Esophagus (tissue), 2 donors: ENCODE results near the gene CHIT1. TPM values are rescaled to one million over a fixed set of nuclear protein-coding genes. Genes with fewer than 3 reads are reported as not detected.

ENCODE experiments used
- H3K27ac ChIP-seq, 2 donors: one replicate each; pipeline ENCODE4 v1.5.1; 2013; ENCODE audit warnings: low read depth in 2 of 2, mild to moderate bottlenecking in 2 of 2, inconsistent platforms in 1 of 2, low read length in 1 of 2, moderate library complexity in 1 of 2
- H3K27me3 ChIP-seq, 2 donors: one replicate each; pipeline ENCODE4 v1.6.1; 2013; ENCODE audit warnings: low read length in 2 of 2, control low read depth in 1 of 2, mild to moderate bottlenecking in 1 of 2; ENCODE audit not compliant: insufficient read depth in 2 of 2, control insufficient read depth in 1 of 2
- H3K36me3 ChIP-seq, 2 donors: one replicate each; pipeline ENCODE4 v1.6.1; 2013; ENCODE audit warnings: low read length in 1 of 2; ENCODE audit not compliant: control insufficient read depth in 2 of 2, insufficient read depth in 2 of 2
- H3K4me1 ChIP-seq, 2 donors: one replicate each; pipeline ENCODE4 v1.6.1; 2013; ENCODE audit warnings: low read length in 1 of 2; ENCODE audit not compliant: control insufficient read depth in 2 of 2, insufficient read depth in 2 of 2
- H3K4me3 ChIP-seq, 2 donors: one replicate each; pipeline ENCODE4 v1.5.1; 2013; ENCODE audit warnings: low read length in 2 of 2, mild to moderate bottlenecking in 2 of 2, low read depth in 1 of 2, moderate library complexity in 1 of 2
- H3K9me3 ChIP-seq, 2 donors: one replicate each; pipeline ENCODE4 v1.6.1; 2013; ENCODE audit warnings: mild to moderate bottlenecking in 2 of 2, low read depth in 1 of 2, low read length in 1 of 2, moderate library complexity in 1 of 2; ENCODE audit not compliant: control insufficient read depth in 2 of 2, insufficient read depth in 1 of 2
- WGBS, 2 donors: extraction: QIAGEN DNeasy Blood & Tissue Kit; methylation state at CpG; one replicate each; pipeline ENCODE4 v1.1.7; 2013; 5-methylcytosine and 5-hydroxymethylcytosine counted together
- polyA plus RNA-seq, 2 donors: library from polyadenylated mRNA; stranded (reverse); fragments of 200-250 nt; gene quantifications; one replicate each; pipeline ENCODE4 v1.2.3, GENCODE V29; 2013
- donor health status: healthy with polysubstance abuse.
- donor health status: Bipolar disorder and iron deficiency.

CHIT1 gene
- polyA plus RNA-seq, 2 donors: 0.01 TPM; not detected in 1

GRCh38 chr1:203167026-203167912 lies 62.2 kb downstream of the CHIT1 start:
- no peaks in the 10 kb centered on the region for H3K27me3 ChIP-seq
- H3K27ac ChIP-seq: no peak overlapping the region
- H3K4me3 ChIP-seq: no peak overlapping the region
- no peaks in the 10 kb centered on the region for H3K4me1 ChIP-seq
- whole genome bisulfite sequencing, 2 donors: 80 to 81% methylated on average over 22 to 23 of the region's 23 CpGs
- H3K36me3 ChIP-seq: no peaks in the 10 kb centered on the region
- H3K9me3 ChIP-seq: no peaks in the 10 kb centered on the region

- Histone ChIP-seq H3K4me1 (no peaks in the 10 kb centered on the region), H3K36me3 (no peaks in the 10 kb centered on the region), H3K9me3 (no peaks in the 10 kb centered on the region), H3K27ac (no peak overlapping the region), H3K27me3 (no peaks in the 10 kb centered on the region), H3K4me3 (no peak overlapping the region)
- 59 to 67% methylated on average over 14 of the region's 14 CpGs for WGBS, 2 donors
Measured at GRCh38 chr1:203166192-203166940, 63.1 kb downstream of the CHIT1 start.

Other genes starting within 250 kb of the CHIT1 start
- 10 to 100 TPM; 24.2 to 38.6 TPM for gene TMEM183A, start 222.3 kb downstream of the CHIT1 start, polyA plus RNA-seq
- 1 to 10 TPM in 1 of 2 donors, under 1 TPM in 1; 0.84 to 4.1 TPM for gene PPFIA4, start 203.2 kb downstream of the CHIT1 start, polyA plus RNA-seq
- not detected for gene MYOG, start 143.7 kb downstream of the CHIT1 start, polyA plus RNA-seq
- under 1 TPM; 0.22 to 0.26 TPM for gene ADORA1, start 101.9 kb downstream of the CHIT1 start, polyA plus RNA-seq
- not detected for gene MYBPH, start 53.8 kb downstream of the CHIT1 start, polyA plus RNA-seq
- gene CHI3L1, start 43.0 kb downstream of the CHIT1 start, polyA plus RNA-seq: 10 to 100 TPM in 1 of 2 donors, 1 to 10 TPM in 1; 3.3 to 19.6 TPM
- gene BTG2, start 75.8 kb upstream of the CHIT1 start, polyA plus RNA-seq: 10 to 100 TPM in 1 of 2 donors, 1 to 10 TPM in 1; 9.4 to 27.3 TPM
- 1 to 10 TPM; 1.7 to 4.4 TPM for gene FMOD, start 121.4 kb upstream of the CHIT1 start, polyA plus RNA-seq
- 10 to 100 TPM in 1 of 2 donors, 1 to 10 TPM in 1; 6.5 to 27.8 TPM for gene PRELP, start 246.1 kb upstream of the CHIT1 start, polyA plus RNA-seq